Astrocyte of the spinal cord (primary cell): Measurements from ENCODE around the gene DAPL1.

Experiments
- DNase-seq: peaks from one replicate; pipeline ENCODE4 v3.0.0; 2011; ENCODE audit warnings: low read depth, low spot score
- H3K4me3 ChIP-seq: 2 replicates; pipeline ENCODE4 v1.5.1; 2011; ENCODE audit warnings: low read depth, mild to moderate bottlenecking, low read length, moderate library complexity
- CTCF ChIP-seq: IDR thresholded peaks from 2 replicates; pipeline ENCODE4 v1.5.1; 2012; ENCODE audit warnings: low read depth, mild to moderate bottlenecking, low read length, inconsistent platforms
- in situ Hi-C: cut with HindIII; loops from 2 replicates; pipeline ENCODE4 v1.10.0; 2017; ENCODE audit warnings: low sequenced_read_pairs

DAPL1 gene

GRCh38 chr2:158825021-158825420 is 29.9 kb downstream of the DAPL1 start:
- no peak for DNase-seq
- TF ChIP-seq CTCF: no peak
- in situ Hi-C loops: no loop called here
- H3K4me3 ChIP-seq: no peak overlapping the region

GRCh38 chr2:158826965-158827364 is 31.8 kb downstream of the DAPL1 start:
- DNase-seq: no peak
- no peak overlapping the region for H3K4me3 ChIP-seq
- no peak for TF ChIP-seq CTCF
- in situ Hi-C loops: no loop called here

- TF ChIP-seq CTCF: no peak
- in situ Hi-C loops: no loop called here
- no peak overlapping the region for H3K4me3 ChIP-seq
- DNase-seq: peak; percentile 76
These were observed 33.5 kb downstream of the DAPL1 start for GRCh38 chr2:158828378-158829164.

- TF ChIP-seq CTCF: no peak
- in situ Hi-C loops: no loop called here
- DNase-seq: no peak
- H3K4me3 ChIP-seq: no peak overlapping the region
These were observed 34.0 kb downstream of the DAPL1 start for GRCh38 chr2:158829167-158829566.

GRCh38 chr2:158830201-158830600 is 35.1 kb downstream of the DAPL1 start:
- in situ Hi-C loops: no loop called here
- TF ChIP-seq CTCF: no peak
- no peak overlapping the region for H3K4me3 ChIP-seq
- no peak for DNase-seq

- no peak for TF ChIP-seq CTCF
- no peak overlapping the region for H3K4me3 ChIP-seq
- in situ Hi-C loops: no loop called here
- no peak for DNase-seq
These were observed 40.3 kb downstream of the DAPL1 start for GRCh38 chr2:158835431-158835830.

- TF ChIP-seq CTCF: no peak
- DNase-seq: no peak
- in situ Hi-C loops: no loop called here
- H3K4me3 ChIP-seq: no peak overlapping the region
These were observed 42.5 kb downstream of the DAPL1 start for GRCh38 chr2:158837645-158838044.
